CD4-positive, alpha-beta T cell (primary cell): ENCODE data around the gene ATP12A. TPM values are rescaled to one million over a fixed set of nuclear protein-coding genes. Genes with fewer than 3 reads are reported as not detected.

ENCODE experiments used
- ATAC-seq: fragments of 200-7000 bp; cut with Tn5 transposase; one replicate; pipeline ENCODE4 v1.10.0; 2022; ENCODE audit warnings: mild to moderate bottlenecking; ENCODE audit not compliant: poor library complexity
- CTCF ChIA-PET: fragments of 350-600 bp; sonication (Branson Sonifier 250); formaldehyde crosslinking; loops from one replicate; lab custom pipeline; 2021; ENCODE audit warnings: antibody characterized with exemption, inconsistent platforms; lab: Charles Lee
- POLR2A ChIA-PET: fragments of 350-600 bp; sonication (Branson Sonifier 250); formaldehyde crosslinking; loops from one replicate; lab custom pipeline; 2021; ENCODE audit warnings: antibody characterized with exemption, inconsistent platforms; lab: Charles Lee
- DNase-seq, 14 experiments: peaks; one replicate each; pipeline ENCODE4 v3.0.0-alpha.2; 2013 to 2020; ENCODE audit warnings: mixed read lengths in 2 of 14
- H3K27ac ChIP-seq, 2 donors: one replicate each; pipeline versions ENCODE4 v1.5.1 to v1.7.0; 2013; ENCODE audit warnings: low read length in 2 of 2, low read depth in 1 of 2, mild to moderate bottlenecking in 1 of 2
- H3K27me3 ChIP-seq, 2 experiments: 1 replicate in 1 of 2; 2 replicates in 1 of 2; pipeline versions ENCODE4 v1.6.1 to v1.7.0; 2013; ENCODE audit warnings: low read length in 2 of 2, control low read depth in 1 of 2, mild to moderate bottlenecking in 1 of 2, moderate library complexity in 1 of 2; ENCODE audit not compliant: insufficient read depth in 2 of 2, control insufficient read depth in 1 of 2
- H3K36me3 ChIP-seq: one replicate; pipeline ENCODE4 v1.6.1; 2013; ENCODE audit warnings: low read length, control low read depth; ENCODE audit not compliant: insufficient read depth
- H3K4me1 ChIP-seq: one replicate; pipeline ENCODE4 v1.6.1; 2013; ENCODE audit warnings: low read length, control low read depth; ENCODE audit not compliant: insufficient read depth
- H3K4me3 ChIP-seq: one replicate; pipeline ENCODE4 v1.5.1; 2013; ENCODE audit warnings: mild to moderate bottlenecking, low read length, moderate library complexity
- H3K9me3 ChIP-seq, 2 experiments: 1 replicate in 1 of 2; 2 replicates in 1 of 2; pipeline versions ENCODE4 v1.6.1 to v1.7.0; 2013; ENCODE audit warnings: low read length in 2 of 2, mild to moderate bottlenecking in 2 of 2, control low read depth in 1 of 2, moderate library complexity in 1 of 2; ENCODE audit not compliant: control insufficient read depth in 1 of 2, insufficient read depth in 1 of 2
- H3K27ac Mint-ChIP-seq: one replicate; pipeline ENCODE4 v1.8.0; 2020; ENCODE audit warnings: mixed read lengths
- H3K27me3 Mint-ChIP-seq: one replicate; pipeline ENCODE4 v1.8.0; 2021; ENCODE audit warnings: mixed read lengths
- H3K36me3 Mint-ChIP-seq: one replicate; pipeline ENCODE4 v1.8.0; 2021; ENCODE audit warnings: low read depth, mixed read lengths
- H3K4me1 Mint-ChIP-seq: one replicate; pipeline ENCODE4 v1.8.0; 2021; ENCODE audit warnings: low read depth, mixed read lengths
- H3K4me3 Mint-ChIP-seq: one replicate; pipeline ENCODE4 v1.8.0; 2020; ENCODE audit warnings: mild to moderate bottlenecking, mixed read lengths
- H3K9me3 Mint-ChIP-seq: one replicate; pipeline ENCODE4 v1.8.0; 2020; ENCODE audit warnings: mixed read lengths
- intact Hi-C, 2 experiments: fragments of 100-400 bp; cut with DNase I in 1 of 2; cut with micrococcal nuclease in 1 of 2; formaldehyde crosslinking; loops; one replicate each; pipeline versions ENCODE4 v1.15.1 to v1.9.0; 2023 to 2025; cut with DNase I, micrococcal nuclease
- total RNA-seq, 174 experiments: library from RNA in 2 of 174; stranded (reverse) in 2 of 174; gene quantifications; one replicate each; pipeline ENCODE4 v1.2.3 and lab custom pipeline; 2021 to 2026
- TF ChIP-seq, protein P1 (sequence below): fragments of 200-600 bp; IDR thresholded peaks from one replicate; pipeline ENCODE4 v1.8.0; 2022; ENCODE audit warnings: antibody characterized with exemption, mild to moderate bottlenecking

Gene ATP12A
- total RNA-seq, 2 experiments from 2014 or later = 0.05 to 0.06 TPM

GRCh38 chr13:24741016-24741662, 60.9 kb downstream of the ATP12A start:
- CTCF ChIA-PET = no interaction called here
- no peaks in the 10 kb centered on the region for H3K4me1 ChIP-seq
- ATAC-seq (no peak), DNase-seq (no peak)
- intact Hi-C loops = no loop called here
- Mint-ChIP-seq H3K36me3 (no peaks in the 10 kb centered on the region), H3K27me3 (peaks cover 17% of the 10 kb centered on the region), H3K4me1 (no peaks in the 10 kb centered on the region), H3K27ac (no peak overlapping the region), H3K9me3 (no peaks in the 10 kb centered on the region), H3K4me3 (no peak overlapping the region)
- H3K27me3 ChIP-seq = peaks cover 4 to 11% of the 10 kb centered on the region in 2 experiments
- H3K36me3 ChIP-seq = no peaks in the 10 kb centered on the region
- no peaks in the 10 kb centered on the region for H3K9me3 ChIP-seq
- TF ChIP-seq, protein P1, sequence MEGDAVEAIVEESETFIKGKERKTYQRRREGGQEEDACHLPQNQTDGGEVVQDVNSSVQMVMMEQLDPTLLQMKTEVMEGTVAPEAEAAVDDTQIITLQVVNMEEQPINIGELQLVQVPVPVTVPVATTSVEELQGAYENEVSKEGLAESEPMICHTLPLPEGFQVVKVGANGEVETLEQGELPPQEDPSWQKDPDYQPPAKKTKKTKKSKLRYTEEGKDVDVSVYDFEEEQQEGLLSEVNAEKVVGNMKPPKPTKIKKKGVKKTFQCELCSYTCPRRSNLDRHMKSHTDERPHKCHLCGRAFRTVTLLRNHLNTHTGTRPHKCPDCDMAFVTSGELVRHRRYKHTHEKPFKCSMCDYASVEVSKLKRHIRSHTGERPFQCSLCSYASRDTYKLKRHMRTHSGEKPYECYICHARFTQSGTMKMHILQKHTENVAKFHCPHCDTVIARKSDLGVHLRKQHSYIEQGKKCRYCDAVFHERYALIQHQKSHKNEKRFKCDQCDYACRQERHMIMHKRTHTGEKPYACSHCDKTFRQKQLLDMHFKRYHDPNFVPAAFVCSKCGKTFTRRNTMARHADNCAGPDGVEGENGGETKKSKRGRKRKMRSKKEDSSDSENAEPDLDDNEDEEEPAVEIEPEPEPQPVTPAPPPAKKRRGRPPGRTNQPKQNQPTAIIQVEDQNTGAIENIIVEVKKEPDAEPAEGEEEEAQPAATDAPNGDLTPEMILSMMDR = no peak
- H3K27ac ChIP-seq = no peak overlapping the region
- no peak overlapping the region for H3K4me3 ChIP-seq
- POLR2A ChIA-PET = no interaction called here

DNA sequence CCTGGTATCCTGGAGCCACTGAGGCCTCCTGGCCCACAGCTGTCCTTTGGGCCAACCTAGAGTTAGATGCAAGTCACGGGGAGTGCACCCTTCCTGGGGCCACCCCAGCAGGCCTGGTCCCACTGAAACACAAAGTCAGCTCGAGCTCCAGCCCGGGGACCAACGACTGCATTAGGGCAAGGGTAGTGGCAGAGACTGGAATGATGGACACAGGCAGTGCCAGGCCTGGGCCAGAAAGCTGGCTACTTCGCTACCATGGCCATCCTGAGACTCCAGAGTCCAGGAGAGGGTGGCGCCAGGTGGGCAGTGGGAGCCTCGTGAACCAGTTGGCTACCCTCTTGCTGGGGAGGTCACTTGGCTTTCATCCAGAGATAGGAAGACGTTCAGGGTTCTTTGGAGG, 61.6 kb downstream of the ATP12A start:
- Mint-ChIP-seq H3K9me3 (no peaks in the 10 kb centered on the region), H3K27ac (no peak overlapping the region), H3K4me1 (no peaks in the 10 kb centered on the region), H3K4me3 (no peak overlapping the region), H3K27me3 (peaks cover 17% of the 10 kb centered on the region), H3K36me3 (no peaks in the 10 kb centered on the region)
- DNase-seq (no peak), ATAC-seq (no peak)
- ChIA-PET CTCF (no interaction called here), POLR2A (no interaction called here)
- Histone ChIP-seq H3K4me1 (peaks cover under 1% of the 10 kb centered on the region), H3K27me3 (peaks cover 6 to 12% of the 10 kb centered on the region in 2 experiments), H3K4me3 (no peak overlapping the region), H3K36me3 (no peaks in the 10 kb centered on the region), H3K27ac (no peak overlapping the region), H3K9me3 (no peaks in the 10 kb centered on the region)
- TF ChIP-seq, protein P1 = no peak
- intact Hi-C loops = no loop called here

DNA sequence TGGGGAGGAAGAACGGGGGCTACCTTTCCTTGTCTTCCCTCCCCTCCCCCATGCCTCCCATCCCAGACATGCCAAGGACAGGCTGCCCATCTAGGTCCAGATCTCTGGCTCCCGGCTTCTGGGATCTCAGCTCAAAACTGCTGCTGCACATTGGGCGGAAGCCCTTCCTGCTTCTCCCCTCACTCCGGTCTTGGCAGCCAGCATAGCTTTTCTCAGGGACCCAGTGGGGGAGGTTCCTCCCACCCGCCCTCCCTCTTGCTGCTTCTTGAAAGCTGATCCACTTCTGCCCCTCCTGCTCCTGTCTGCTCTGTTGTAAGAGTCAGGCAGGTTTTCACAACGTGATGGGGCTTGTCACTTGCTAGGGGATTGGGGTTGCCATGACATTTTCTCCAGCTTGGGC, 62.1 kb downstream of the ATP12A start:
- no peaks in the 10 kb centered on the region for H3K9me3 ChIP-seq
- DNase-seq (no peak), ATAC-seq (no peak)
- TF ChIP-seq, protein P1 = no peak
- intact Hi-C loops = no loop called here
- ChIA-PET CTCF (no interaction called here), POLR2A (no interaction called here)
- peaks cover 6% of the 10 kb centered on the region for H3K4me1 ChIP-seq
- peaks cover 11 to 17% of the 10 kb centered on the region in 2 experiments for H3K27me3 ChIP-seq
- Mint-ChIP-seq H3K4me3 (no peak overlapping the region), H3K27me3 (peaks cover 22% of the 10 kb centered on the region), H3K36me3 (no peaks in the 10 kb centered on the region), H3K27ac (no peak overlapping the region), H3K9me3 (no peaks in the 10 kb centered on the region), H3K4me1 (peaks cover 3% of the 10 kb centered on the region)
- H3K36me3 ChIP-seq = no peaks in the 10 kb centered on the region
- H3K4me3 ChIP-seq = no peak overlapping the region
- no peak overlapping the region for H3K27ac ChIP-seq
